ENCODE results near the gene MAD2L1BP.
A peak's percentile ranks its signal among the peaks of the same experiment; 100 is the strongest.

DNA sequence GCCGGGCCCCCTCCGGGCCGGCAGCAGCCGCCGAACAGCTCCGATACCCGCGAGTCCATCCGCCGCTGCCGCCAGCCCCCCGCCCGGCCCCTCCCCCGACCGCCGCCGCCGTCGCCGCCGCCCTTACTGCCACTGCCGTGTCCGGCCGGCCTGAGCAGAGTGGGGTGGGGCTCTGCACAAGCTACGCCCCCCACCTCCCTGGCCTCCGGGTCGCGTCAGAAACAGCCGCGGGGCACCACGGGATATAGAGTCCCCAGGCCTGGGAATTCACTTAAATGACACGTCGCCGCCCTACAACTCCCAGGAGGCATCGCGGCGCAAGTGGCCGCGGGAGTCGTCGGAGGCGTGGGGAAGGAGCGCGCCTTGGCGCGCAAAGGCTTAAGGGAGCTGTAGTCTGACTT is 6.5 kb upstream of the MAD2L1BP start, which contains the start of gene GTPBP2:
- TF ChIP-seq, protein P1, sequence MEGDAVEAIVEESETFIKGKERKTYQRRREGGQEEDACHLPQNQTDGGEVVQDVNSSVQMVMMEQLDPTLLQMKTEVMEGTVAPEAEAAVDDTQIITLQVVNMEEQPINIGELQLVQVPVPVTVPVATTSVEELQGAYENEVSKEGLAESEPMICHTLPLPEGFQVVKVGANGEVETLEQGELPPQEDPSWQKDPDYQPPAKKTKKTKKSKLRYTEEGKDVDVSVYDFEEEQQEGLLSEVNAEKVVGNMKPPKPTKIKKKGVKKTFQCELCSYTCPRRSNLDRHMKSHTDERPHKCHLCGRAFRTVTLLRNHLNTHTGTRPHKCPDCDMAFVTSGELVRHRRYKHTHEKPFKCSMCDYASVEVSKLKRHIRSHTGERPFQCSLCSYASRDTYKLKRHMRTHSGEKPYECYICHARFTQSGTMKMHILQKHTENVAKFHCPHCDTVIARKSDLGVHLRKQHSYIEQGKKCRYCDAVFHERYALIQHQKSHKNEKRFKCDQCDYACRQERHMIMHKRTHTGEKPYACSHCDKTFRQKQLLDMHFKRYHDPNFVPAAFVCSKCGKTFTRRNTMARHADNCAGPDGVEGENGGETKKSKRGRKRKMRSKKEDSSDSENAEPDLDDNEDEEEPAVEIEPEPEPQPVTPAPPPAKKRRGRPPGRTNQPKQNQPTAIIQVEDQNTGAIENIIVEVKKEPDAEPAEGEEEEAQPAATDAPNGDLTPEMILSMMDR (IDR thresholded peaks at IDR 0.05), result no peak
- TF ChIP-seq POLR2A (IDR thresholded peaks at IDR 0.05), result peak in 1 of 2 donors; percentile 23
